ENCODE results near the gene NOS1.

DNA sequence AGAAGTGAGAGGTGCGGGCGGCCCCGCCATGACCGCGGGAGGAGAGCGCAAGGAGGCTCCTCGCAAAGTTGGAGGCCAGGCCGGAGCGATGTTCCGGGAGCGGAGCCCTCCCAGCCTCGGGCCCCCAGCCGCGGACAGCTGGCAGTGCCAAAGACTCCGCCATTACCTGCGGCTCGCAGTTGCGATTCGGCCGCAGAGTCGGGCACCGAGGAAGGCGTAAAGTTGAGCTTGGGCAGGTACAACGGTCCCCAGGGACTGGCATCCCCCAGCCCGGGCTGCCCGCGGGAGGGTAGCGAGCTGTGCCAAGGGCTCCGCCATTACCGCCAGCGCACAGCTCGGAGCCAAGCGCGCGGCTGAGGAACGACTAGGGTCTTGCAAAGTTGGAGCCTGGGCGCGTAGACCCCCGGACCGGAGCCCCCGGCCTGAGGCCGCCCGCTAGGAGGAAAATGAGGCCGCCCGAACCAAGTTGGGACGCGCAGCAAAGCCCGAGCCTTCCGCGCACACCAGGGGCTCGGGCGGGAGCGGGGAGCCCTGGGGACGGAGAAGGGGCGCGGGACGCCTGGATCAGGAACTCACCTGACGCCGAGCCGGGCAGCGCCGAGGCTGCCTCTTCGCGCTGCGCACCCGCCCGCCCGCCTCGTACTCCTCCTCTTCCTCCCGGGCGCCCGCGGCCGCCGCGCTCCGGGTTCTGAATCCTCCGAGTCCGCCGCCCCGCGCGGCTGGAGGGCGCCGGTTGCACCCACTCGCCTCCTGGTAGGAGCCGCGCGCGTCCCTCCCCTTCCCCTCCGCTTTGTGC, 677 bp downstream of the NOS1 start:
- TF ChIP-seq, protein P1, sequence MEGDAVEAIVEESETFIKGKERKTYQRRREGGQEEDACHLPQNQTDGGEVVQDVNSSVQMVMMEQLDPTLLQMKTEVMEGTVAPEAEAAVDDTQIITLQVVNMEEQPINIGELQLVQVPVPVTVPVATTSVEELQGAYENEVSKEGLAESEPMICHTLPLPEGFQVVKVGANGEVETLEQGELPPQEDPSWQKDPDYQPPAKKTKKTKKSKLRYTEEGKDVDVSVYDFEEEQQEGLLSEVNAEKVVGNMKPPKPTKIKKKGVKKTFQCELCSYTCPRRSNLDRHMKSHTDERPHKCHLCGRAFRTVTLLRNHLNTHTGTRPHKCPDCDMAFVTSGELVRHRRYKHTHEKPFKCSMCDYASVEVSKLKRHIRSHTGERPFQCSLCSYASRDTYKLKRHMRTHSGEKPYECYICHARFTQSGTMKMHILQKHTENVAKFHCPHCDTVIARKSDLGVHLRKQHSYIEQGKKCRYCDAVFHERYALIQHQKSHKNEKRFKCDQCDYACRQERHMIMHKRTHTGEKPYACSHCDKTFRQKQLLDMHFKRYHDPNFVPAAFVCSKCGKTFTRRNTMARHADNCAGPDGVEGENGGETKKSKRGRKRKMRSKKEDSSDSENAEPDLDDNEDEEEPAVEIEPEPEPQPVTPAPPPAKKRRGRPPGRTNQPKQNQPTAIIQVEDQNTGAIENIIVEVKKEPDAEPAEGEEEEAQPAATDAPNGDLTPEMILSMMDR (conservative IDR thresholded peaks at IDR 0.05; ENCODE audit: low read length) = no peak
- TF ChIP-seq EZH2phosphoT487 (IDR thresholded peaks at IDR 0.05; ENCODE audit: borderline replicate concordance, low read depth, low read length) = no peak
